ENCODE results near the gene RPP25. TPM values are rescaled to one million over a fixed set of nuclear protein-coding genes. Genes with fewer than 3 reads are reported as not detected.
"Not testable (repeated sequence)": the region's sequence is repeated elsewhere in the genome, so short reads cannot be mapped to it uniquely, and the experiment has no call there.

RPP25 gene
- total and polyA plus RNA-seq, 2 donors (not counting 1 experiment from before 2014, with no cell fraction given), result 0.50 to 1.00 TPM

- DNase-seq (ENCODE audit: low read depth in 2 of 2), result peak; percentile 14 to 27
- H3K27ac ChIP-seq (ENCODE audit: insufficient read depth, low read length), result no peak overlapping the region
- peaks cover 3% of the 10 kb centered on the region for H3K36me3 ChIP-seq (ENCODE audit: control insufficient read depth, insufficient read depth, low read length)
- H3K9ac ChIP-seq (ENCODE audit: insufficient read depth, low read length), result no peak overlapping the region
- H3K79me2 ChIP-seq (ENCODE audit: control insufficient read depth, insufficient read depth, low read length), result no peaks in the 10 kb centered on the region
- no peaks in the 10 kb centered on the region for H3K27me3 ChIP-seq (ENCODE audit: control insufficient read depth, insufficient read depth, low read length)
- H3K4me1 ChIP-seq (ENCODE audit: control insufficient read depth, extremely low read depth, insufficient read depth, low read length), result no peaks in the 10 kb centered on the region
- H4K20me1 ChIP-seq (ENCODE audit: control insufficient read depth, extremely low read depth, insufficient read depth, low read length), result no peaks in the 10 kb centered on the region
- H2AFZ ChIP-seq (ENCODE audit: low read length), result no peak overlapping the region
- TF ChIP-seq CTCF (conservative IDR thresholded peaks at IDR 0.05 in 1 of 2, IDR thresholded peaks at IDR 0.05 in 1 of 2; ENCODE audit: low read depth in 1 of 2, low read length in 2 of 2) (no peak), EZH2 (IDR thresholded peaks at IDR 0.05; ENCODE audit: low read length, missing control alignments) (no peak)
- H3K4me2 ChIP-seq (ENCODE audit: extremely low read depth, insufficient read depth, low read length), result no peak overlapping the region
- no peak overlapping the region for H3K4me3 ChIP-seq (replicated peaks in 1 of 4; ENCODE audit: control extremely low read depth in 1 of 4, insufficient read depth in 1 of 4, low read depth in 3 of 4, low read length in 4 of 4)
- H3K9me3 ChIP-seq (ENCODE audit: control insufficient read depth, insufficient read depth, low read depth, low read length), result no peaks in the 10 kb centered on the region
Measured at GRCh38 chr15:74917676-74918075, 38.9 kb downstream of the RPP25 start.

- not testable (repeated sequence) for H3K4me2 ChIP-seq (ENCODE audit: extremely low read depth, insufficient read depth, low read length); DNase-seq (ENCODE audit: low read depth in 2 of 2); H3K79me2 ChIP-seq (ENCODE audit: control insufficient read depth, insufficient read depth, low read length); H3K27me3 ChIP-seq (ENCODE audit: control insufficient read depth, insufficient read depth, low read length); H3K27ac ChIP-seq (ENCODE audit: insufficient read depth, low read length); H3K4me1 ChIP-seq (ENCODE audit: control insufficient read depth, extremely low read depth, insufficient read depth, low read length); H2AFZ ChIP-seq (ENCODE audit: low read length); H3K36me3 ChIP-seq (ENCODE audit: control insufficient read depth, insufficient read depth, low read length); H3K4me3 ChIP-seq (replicated peaks in 1 of 4; ENCODE audit: control extremely low read depth in 1 of 4, insufficient read depth in 1 of 4, low read depth in 3 of 4, low read length in 4 of 4); H3K9me3 ChIP-seq (ENCODE audit: control insufficient read depth, insufficient read depth, low read depth, low read length); H4K20me1 ChIP-seq (ENCODE audit: control insufficient read depth, extremely low read depth, insufficient read depth, low read length); H3K9ac ChIP-seq (ENCODE audit: insufficient read depth, low read length)
Measured at GRCh38 chr15:74913799-74914198, 42.8 kb downstream of the RPP25 start.

- no peaks in the 10 kb centered on the region for H4K20me1 ChIP-seq (ENCODE audit: control insufficient read depth, extremely low read depth, insufficient read depth, low read length)
- H3K27me3 ChIP-seq (ENCODE audit: control insufficient read depth, insufficient read depth, low read length), result no peaks in the 10 kb centered on the region
- no peak overlapping the region for H2AFZ ChIP-seq (ENCODE audit: low read length)
- no peaks in the 10 kb centered on the region for H3K9me3 ChIP-seq (ENCODE audit: control insufficient read depth, insufficient read depth, low read depth, low read length)
- H3K36me3 ChIP-seq (ENCODE audit: control insufficient read depth, insufficient read depth, low read length), result peaks cover 5% of the 10 kb centered on the region
- DNase-seq (ENCODE audit: low read depth in 2 of 2), result no peak
- H3K79me2 ChIP-seq (ENCODE audit: control insufficient read depth, insufficient read depth, low read length), result no peaks in the 10 kb centered on the region
- H3K4me2 ChIP-seq (ENCODE audit: extremely low read depth, insufficient read depth, low read length), result no peak overlapping the region
- TF ChIP-seq CTCF (conservative IDR thresholded peaks at IDR 0.05 in 1 of 2, IDR thresholded peaks at IDR 0.05 in 1 of 2; ENCODE audit: low read depth in 1 of 2, low read length in 2 of 2) (no peak), EZH2 (IDR thresholded peaks at IDR 0.05; ENCODE audit: low read length, missing control alignments) (no peak)
- no peak overlapping the region for H3K4me3 ChIP-seq (replicated peaks in 1 of 4; ENCODE audit: control extremely low read depth in 1 of 4, insufficient read depth in 1 of 4, low read depth in 3 of 4, low read length in 4 of 4)
- no peak overlapping the region for H3K27ac ChIP-seq (ENCODE audit: insufficient read depth, low read length)
- no peak overlapping the region for H3K9ac ChIP-seq (ENCODE audit: insufficient read depth, low read length)
- no peaks in the 10 kb centered on the region for H3K4me1 ChIP-seq (ENCODE audit: control insufficient read depth, extremely low read depth, insufficient read depth, low read length)
Measured at GRCh38 chr15:74913041-74913440, 43.5 kb downstream of the RPP25 start.
